ENCODE results near the gene DHX30.

- no peak for TF ChIP-seq CTCF (conservative IDR thresholded peaks at IDR 0.05)
- no peak for TF ChIP-seq ZFX (IDR thresholded peaks at IDR 0.05)
These were observed 19.3 kb upstream of the DHX30 start for GRCh38 chr3:47783673-47784072.
